Psoas muscle (tissue), 8 donors: ENCODE measurements around the gene FNIP1. TPM values are rescaled to one million over a fixed set of nuclear protein-coding genes. Genes with fewer than 3 reads are reported as not detected.

Source experiments
- ATAC-seq, 4 donors: fragments of 200-7000 bp; cut with Tn5 transposase; one replicate each; pipeline ENCODE4 v1.9.1; 2020; ENCODE audit warnings: moderate library complexity in 3 of 4, mild to moderate bottlenecking in 2 of 4
- DNase-seq, 2 donors: peaks; one replicate each; pipeline ENCODE4 v3.0.0-alpha.2; 2020
- H3K27ac ChIP-seq: fragments of 200-600 bp; one replicate; pipeline ENCODE4 v1.8.0; 2022
- H3K27me3 ChIP-seq, 3 donors: fragments of 200-600 bp in 1 of 3; one replicate each; pipeline versions ENCODE4 v1.6.1 to v1.8.0; 2013 to 2022; ENCODE audit warnings: low read length in 2 of 3, mild to moderate bottlenecking in 2 of 3, moderate library complexity in 1 of 3; ENCODE audit not compliant: insufficient read depth in 3 of 3
- H3K36me3 ChIP-seq, 2 donors: fragments of 200-600 bp in 1 of 2; one replicate each; pipeline versions ENCODE4 v1.6.1 to v1.8.0; 2013 to 2022; ENCODE audit warnings: low read depth in 1 of 2, mild to moderate bottlenecking in 1 of 2, moderate library complexity in 1 of 2; ENCODE audit not compliant: insufficient read depth in 1 of 2
- H3K4me1 ChIP-seq: fragments of 200-600 bp; one replicate; pipeline ENCODE4 v1.8.0; 2022
- H3K4me3 ChIP-seq: fragments of 200-600 bp; one replicate; pipeline ENCODE4 v1.8.0; 2022; ENCODE audit warnings: mild to moderate bottlenecking
- H3K9me3 ChIP-seq: fragments of 200-600 bp; one replicate; pipeline ENCODE4 v1.8.0; 2022
- WGBS, 3 donors: extraction: QIAGEN DNeasy Blood & Tissue Kit; methylation state at CpG; one replicate each; pipeline versions ENCODE4 v1.1.6 to v1.1.7; 2013; 5-methylcytosine and 5-hydroxymethylcytosine counted together
- intact Hi-C, 2 donors: fragments of 100-400 bp; cut with DNase I; formaldehyde crosslinking; loops; one replicate each; pipeline versions ENCODE4 v1.11.0 to v1.14.2; 2022
- polyA plus RNA-seq, 3 donors: library from polyadenylated mRNA; stranded (reverse); fragments of 200-250 nt; gene quantifications; one replicate each; pipeline ENCODE4 v1.2.3, GENCODE V29; 2013
- total RNA-seq, 4 donors: library from RNA; stranded (reverse); fragmentation: NEBNext Ultra II Directional in 2 of 4; extraction: Animal tissue kit (Norgen Biotek cat#: 25700) in 2 of 4; gene quantifications; one replicate each; pipeline versions ENCODE4 v1.2.1 to v1.2.4, GENCODE V29; 2021 to 2023
- TF ChIP-seq, protein P1 (sequence below): fragments of 200-600 bp; IDR thresholded peaks from one replicate; pipeline ENCODE4 v1.8.0; 2022; ENCODE audit warnings: antibody characterized with exemption
- donor health status: healthy with polysubstance abuse.
- donor health status: DM: no; HTN: no; CAD: no; lungs with moderate emphysema.
- donor health status: Bipolar disorder and iron deficiency.
- donor health status: healthy.
- donor health status: DM: yes; HTN: yes; CAD: no.
- donor health status: DM: no; HTN: no; CAD: no.
- donor health status: DM: no; HTN: no; CAD: no.
- donor health status: DM: yes; HTN: yes; CAD: no.

FNIP1 gene
- total and polyA plus RNA-seq, 7 donors: 6.4 to 45.2 (median 25.0) TPM

DNA sequence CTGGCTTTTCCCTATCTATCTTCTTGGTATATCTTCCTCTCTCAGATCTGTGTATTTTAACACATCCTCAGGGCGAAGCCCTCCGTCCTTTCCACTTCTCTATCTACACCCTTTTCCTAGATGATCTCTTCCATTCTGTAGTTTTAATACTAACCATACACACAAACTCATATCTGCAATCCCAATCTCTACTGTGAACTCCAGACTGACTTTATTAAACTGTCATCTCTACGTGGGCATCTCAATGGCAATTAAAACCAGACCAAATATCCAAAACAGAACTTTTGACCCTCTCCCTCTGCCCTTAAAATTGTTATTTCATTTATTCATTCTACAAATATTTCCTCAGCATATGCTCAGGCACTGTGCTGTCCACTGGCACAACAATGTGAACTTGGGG lies 7.1 kb downstream of the FNIP1 start:
- Histone ChIP-seq H3K4me3 (no peak overlapping the region), H3K4me1 (peaks cover 73% of the 10 kb centered on the region), H3K27me3 (no peaks in the 10 kb centered on the region), H3K36me3 (peaks cover 0 to 6% of the 10 kb centered on the region in 2 donors), H3K27ac (no peak overlapping the region), H3K9me3 (no peaks in the 10 kb centered on the region)
- intact Hi-C loops: loop anchor here (10.0 kb wide), 1 partner anchor 85 kb away; no protein-coding TSS in a partner anchor
- ATAC-seq: no peak
- DNase-seq: no peak
- TF ChIP-seq, protein P1, sequence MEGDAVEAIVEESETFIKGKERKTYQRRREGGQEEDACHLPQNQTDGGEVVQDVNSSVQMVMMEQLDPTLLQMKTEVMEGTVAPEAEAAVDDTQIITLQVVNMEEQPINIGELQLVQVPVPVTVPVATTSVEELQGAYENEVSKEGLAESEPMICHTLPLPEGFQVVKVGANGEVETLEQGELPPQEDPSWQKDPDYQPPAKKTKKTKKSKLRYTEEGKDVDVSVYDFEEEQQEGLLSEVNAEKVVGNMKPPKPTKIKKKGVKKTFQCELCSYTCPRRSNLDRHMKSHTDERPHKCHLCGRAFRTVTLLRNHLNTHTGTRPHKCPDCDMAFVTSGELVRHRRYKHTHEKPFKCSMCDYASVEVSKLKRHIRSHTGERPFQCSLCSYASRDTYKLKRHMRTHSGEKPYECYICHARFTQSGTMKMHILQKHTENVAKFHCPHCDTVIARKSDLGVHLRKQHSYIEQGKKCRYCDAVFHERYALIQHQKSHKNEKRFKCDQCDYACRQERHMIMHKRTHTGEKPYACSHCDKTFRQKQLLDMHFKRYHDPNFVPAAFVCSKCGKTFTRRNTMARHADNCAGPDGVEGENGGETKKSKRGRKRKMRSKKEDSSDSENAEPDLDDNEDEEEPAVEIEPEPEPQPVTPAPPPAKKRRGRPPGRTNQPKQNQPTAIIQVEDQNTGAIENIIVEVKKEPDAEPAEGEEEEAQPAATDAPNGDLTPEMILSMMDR: no peak
- 86 to 92% (median 87%) methylated on average over 3 of the region's 3 CpGs for whole genome bisulfite sequencing, 3 donors

DNA sequence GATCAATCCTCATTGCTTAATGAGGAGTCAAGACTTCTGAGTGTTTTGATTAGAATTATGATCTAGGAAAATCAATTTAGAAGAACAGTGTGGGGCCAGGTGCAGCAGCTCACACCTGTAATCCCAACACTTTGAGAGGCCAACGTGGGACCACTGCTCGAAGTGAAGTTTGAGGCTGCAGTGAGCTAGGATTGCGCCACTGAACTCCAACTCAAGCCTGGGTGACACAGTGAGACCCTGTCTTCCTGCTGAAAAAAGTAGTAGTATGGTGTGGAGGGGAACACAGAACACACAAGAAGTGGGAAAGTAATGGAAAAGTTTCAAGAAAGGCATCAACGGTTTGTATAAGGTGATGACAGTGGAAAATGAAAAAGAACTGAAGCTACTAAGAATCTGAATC lies 9.1 kb downstream of the FNIP1 start:
- Histone ChIP-seq H3K27ac (peak overlapping the region; percentile 26), H3K36me3 (peaks cover 0 to 6% of the 10 kb centered on the region in 2 donors), H3K4me3 (no peak overlapping the region), H3K27me3 (no peaks in the 10 kb centered on the region), H3K4me1 (peaks cover 64% of the 10 kb centered on the region), H3K9me3 (no peaks in the 10 kb centered on the region)
- ATAC-seq: peak in 1 of 4 donors; percentile 27
- WGBS, 3 donors: 78 to 82% (median 80%) methylated on average over 4 of the region's 4 CpGs
- no peak for DNase-seq
- TF ChIP-seq, protein P1: no peak
- intact Hi-C loops: no loop called here

DNA sequence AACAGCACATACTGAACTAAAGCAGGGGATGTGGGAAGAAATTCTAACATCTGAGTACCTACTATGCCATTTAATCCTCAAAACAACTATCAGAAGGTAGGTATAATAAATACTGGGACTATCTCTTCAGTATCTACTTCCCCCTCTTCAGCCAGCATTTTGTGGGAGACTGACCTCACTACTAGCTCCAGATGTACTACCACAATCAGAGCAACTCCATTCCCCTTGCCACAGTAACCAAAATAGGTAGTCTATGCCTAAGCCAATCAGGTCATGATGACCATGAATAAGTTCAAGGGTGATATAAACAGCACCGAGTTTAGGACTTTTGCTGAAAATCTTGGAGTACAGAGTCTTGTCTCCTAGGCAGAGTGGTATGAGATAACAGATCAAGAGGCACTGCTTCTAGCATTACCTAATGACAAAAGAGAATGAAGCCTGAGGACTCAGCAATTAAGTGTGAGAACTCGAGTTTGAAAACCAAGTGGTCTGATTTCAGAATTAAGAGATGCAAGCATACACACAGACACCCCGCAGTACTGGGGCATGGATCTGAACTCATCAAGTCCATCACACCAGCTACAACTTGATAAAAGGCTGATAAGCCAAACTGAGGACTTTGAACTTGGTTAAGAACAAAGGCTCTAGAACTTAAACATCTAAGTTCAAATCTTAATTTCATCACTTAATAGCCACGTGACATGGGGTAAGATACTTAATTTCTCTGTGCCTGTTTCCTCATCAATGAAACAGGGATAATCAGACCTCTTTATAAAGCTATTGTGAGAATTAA lies 9.7 kb downstream of the FNIP1 start:
- TF ChIP-seq, protein P1: no peak
- 64 to 75% (median 64%) methylated on average over 4 of the region's 4 CpGs for WGBS, 3 donors
- peak in 3 of 4 donors; percentile 23 to 55 (median 47) for ATAC-seq
- DNase-seq: no peak
- Histone ChIP-seq H3K4me3 (peak overlapping the region; percentile 4), H3K27me3 (no peaks in the 10 kb centered on the region), H3K9me3 (no peaks in the 10 kb centered on the region), H3K4me1 (peaks cover 59% of the 10 kb centered on the region), H3K36me3 (peaks cover 0 to 2% of the 10 kb centered on the region in 2 donors), H3K27ac (peak overlapping the region; percentile 26)
- intact Hi-C loops: no loop called here

DNA sequence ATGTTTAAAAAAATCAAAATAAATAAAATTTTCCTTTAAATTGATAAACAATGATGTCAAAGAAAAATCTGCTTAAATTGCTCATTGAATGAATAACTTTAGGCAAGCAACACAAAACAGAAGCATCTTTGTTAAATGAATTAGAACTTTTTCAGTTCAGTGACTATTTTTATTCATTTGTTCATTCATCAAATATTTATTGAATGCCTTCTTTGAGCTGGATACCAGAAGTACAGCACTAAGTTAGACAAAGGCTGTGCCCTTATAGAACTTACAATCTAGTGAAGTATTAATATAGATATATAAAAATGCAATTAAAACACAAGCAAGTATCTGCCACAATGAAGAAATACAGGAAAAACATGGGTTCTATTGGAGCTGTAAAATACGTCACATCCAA lies 10.8 kb downstream of the FNIP1 start:
- TF ChIP-seq, protein P1: no peak
- Histone ChIP-seq H3K4me3 (no peak overlapping the region), H3K27me3 (no peaks in the 10 kb centered on the region), H3K9me3 (no peaks in the 10 kb centered on the region), H3K27ac (no peak overlapping the region), H3K36me3 (peaks cover 0 to 7% of the 10 kb centered on the region in 2 donors), H3K4me1 (peaks cover 56% of the 10 kb centered on the region)
- 80 to 87% (median 85%) methylated on average over 1 of the region's 1 CpG for WGBS, 3 donors
- intact Hi-C loops: no loop called here
- no peak for ATAC-seq
- no peak for DNase-seq
